Measurements from ENCODE around the gene DCC.

- TF ChIP-seq POLR2A (IDR thresholded peaks at IDR 0.05): no peak
- no peak for TF ChIP-seq CTCF (IDR thresholded peaks at IDR 0.05)
- no peak for TF ChIP-seq EP300 (IDR thresholded peaks at IDR 0.05)
These were observed 183.6 kb downstream of the DCC start for GRCh38 chr18:52523566-52523965.
